Neural progenitor cell (in vitro differentiated cells): ENCODE data around the gene HLA-DQB1. TPM values are rescaled to one million over a fixed set of nuclear protein-coding genes. Genes with fewer than 3 reads are reported as not detected.

Source experiments
- DNase-seq: peaks from one replicate; pipeline ENCODE4 v3.0.0-alpha.2; 2016; ENCODE audit warnings: low spot score
- H2AFZ ChIP-seq: fragments of 200-600 bp; sonication (generic); replicated peaks from 2 replicates; pipeline ENCODE4 v1.6.1; 2016; ENCODE audit warnings: antibody characterized with exemption
- H3F3A ChIP-seq: fragments of 200-600 bp; sonication (generic); 2 replicates; pipeline ENCODE4 v1.6.1; 2016; ENCODE audit warnings: antibody characterized with exemption, low read depth
- H3K27ac ChIP-seq: fragments of 200-600 bp; sonication (generic); 2 replicates; pipeline ENCODE4 v1.5.1; 2016; ENCODE audit warnings: mild to moderate bottlenecking
- H3K27me3 ChIP-seq: fragments of 200-600 bp; sonication (generic); 2 replicates; pipeline ENCODE4 v1.6.1; 2016; ENCODE audit warnings: mild to moderate bottlenecking, moderate library complexity
- H3K36me3 ChIP-seq: fragments of 200-600 bp; sonication (generic); 2 replicates; pipeline ENCODE4 v1.5.1; 2016
- H3K4me1 ChIP-seq: fragments of 200-600 bp; sonication (generic); 2 replicates; pipeline ENCODE4 v1.6.1; 2016; ENCODE audit warnings: mixed run types
- H3K4me2 ChIP-seq: fragments of 200-600 bp; sonication (generic); 2 replicates; pipeline ENCODE4 v1.6.1; 2016
- H3K4me3 ChIP-seq: fragments of 200-600 bp; sonication (generic); 2 replicates; pipeline ENCODE4 v1.5.1; 2016
- H3K79me2 ChIP-seq: fragments of 200-600 bp; sonication (generic); 2 replicates; pipeline ENCODE4 v1.6.1; 2016; ENCODE audit warnings: low read depth
- H3K9ac ChIP-seq: fragments of 200-600 bp; sonication (generic); 2 replicates; pipeline ENCODE4 v1.6.1; 2016
- H3K9me3 ChIP-seq: fragments of 200-600 bp; sonication (generic); 2 replicates; pipeline ENCODE4 v1.5.1; 2016; ENCODE audit warnings: low read depth
- H4K20me1 ChIP-seq: fragments of 200-600 bp; sonication (generic); 2 replicates; pipeline ENCODE4 v1.6.1; 2016; ENCODE audit warnings: low read depth
- H3K27ac Mint-ChIP-seq: 3 replicates; pipeline ENCODE4 v1.8.0; 2021; ENCODE audit warnings: mixed read lengths
- H3K27me3 Mint-ChIP-seq: 2 replicates; pipeline ENCODE4 v1.8.0; 2022; ENCODE audit warnings: low read depth, mild to moderate bottlenecking, inconsistent platforms, moderate library complexity, mixed read lengths; ENCODE audit not compliant: insufficient read depth
- H3K36me3 Mint-ChIP-seq: 3 replicates; pipeline ENCODE4 v1.8.0; 2021; ENCODE audit warnings: mixed read lengths
- H3K4me1 Mint-ChIP-seq: 3 replicates; pipeline ENCODE4 v1.8.0; 2021; ENCODE audit warnings: mixed read lengths
- H3K4me3 Mint-ChIP-seq: 3 replicates; pipeline ENCODE4 v1.8.0; 2021; ENCODE audit warnings: mild to moderate bottlenecking, moderate library complexity, mixed read lengths
- H3K9me3 Mint-ChIP-seq: 3 replicates; pipeline ENCODE4 v1.8.0; 2020; ENCODE audit warnings: mixed read lengths
- EZH2 ChIP-seq: fragments of 200-600 bp; sonication (generic); IDR thresholded peaks from 2 replicates; pipeline ENCODE4 v1.6.1; 2017; ENCODE audit warnings: antibody characterized with exemption, mild to moderate bottlenecking, moderate library complexity
- EZH2phosphoT487 ChIP-seq: fragments of 200-600 bp; sonication (generic); IDR thresholded peaks from 2 replicates; pipeline ENCODE4 v1.6.1; 2017; ENCODE audit warnings: antibody characterized with exemption
- total RNA-seq: library from RNA; depleted of rRNA; stranded (reverse); fragments of >200 nt; gene quantifications from 2 replicates; pipeline ENCODE4 v1.2.3, GENCODE V29; 2015; ENCODE audit warnings: low replicate concordance
- TF ChIP-seq, protein P1 (sequence below): fragments of 200-600 bp; sonication (generic); IDR thresholded peaks from 2 replicates; pipeline ENCODE4 v1.5.1; 2017; ENCODE audit warnings: antibody characterized with exemption, mild to moderate bottlenecking

Gene HLA-DQB1
- total RNA-seq, 1 donor from 2014 or later = 4.7 TPM

DNA sequence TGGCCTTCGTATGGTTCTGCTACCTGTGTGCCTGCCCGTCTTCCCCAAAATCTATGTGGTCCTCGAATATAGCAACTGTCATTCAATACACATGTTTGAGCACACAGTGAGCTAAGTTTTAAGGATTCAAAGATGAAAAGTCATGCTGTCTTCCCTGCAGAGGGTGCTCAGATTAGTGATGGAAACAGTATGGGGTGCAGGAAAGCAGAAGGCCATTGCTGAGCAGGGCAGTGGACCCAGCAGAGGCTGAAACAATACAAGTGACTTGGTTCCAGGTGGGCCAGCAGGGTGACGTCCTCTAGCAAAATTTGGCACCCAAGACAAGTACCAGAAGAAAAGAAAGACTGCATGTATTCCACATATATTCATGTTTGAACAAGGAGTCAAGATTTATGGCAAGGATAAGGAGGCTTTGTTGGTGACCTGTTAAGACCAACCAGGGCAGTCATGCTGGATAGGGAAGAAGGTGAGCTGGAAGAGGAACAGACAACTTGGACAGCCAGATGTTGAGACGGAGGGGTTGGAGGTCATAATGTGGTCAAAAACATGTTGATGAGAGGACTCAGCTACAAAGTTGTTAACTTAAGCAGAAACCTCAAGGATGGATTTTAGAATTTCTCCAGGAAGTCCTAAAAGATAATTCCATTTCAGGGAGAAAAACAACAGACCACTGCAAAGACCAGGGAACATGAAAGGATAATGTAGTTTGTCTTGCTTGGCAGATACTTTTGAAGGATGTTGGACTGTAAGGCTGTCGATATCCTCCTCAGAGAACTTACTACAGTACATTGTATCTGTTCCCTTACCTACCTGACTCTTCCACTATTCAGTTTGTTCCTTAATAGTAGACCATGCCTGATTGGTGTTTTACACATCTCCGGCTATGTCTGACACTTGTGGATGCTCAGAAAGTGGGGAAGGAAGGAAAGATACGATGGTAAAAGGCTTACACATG lies 26.7 kb downstream of the HLA-DQB1 start:
- H3K9me3 ChIP-seq = no peaks in the 10 kb centered on the region
- Mint-ChIP-seq H3K9me3 (no peaks in the 10 kb centered on the region), H3K4me3 (no peak overlapping the region), H3K27me3 (peaks cover 2% of the 10 kb centered on the region), H3K36me3 (no peaks in the 10 kb centered on the region), H3K27ac (no peak overlapping the region), H3K4me1 (peaks cover 8% of the 10 kb centered on the region)
- H3K27ac ChIP-seq = no peak overlapping the region
- no peak for DNase-seq
- H3K27me3 ChIP-seq = no peaks in the 10 kb centered on the region
- TF ChIP-seq EZH2phosphoT487 = no peak
- TF ChIP-seq EZH2 = no peak
- TF ChIP-seq, protein P1, sequence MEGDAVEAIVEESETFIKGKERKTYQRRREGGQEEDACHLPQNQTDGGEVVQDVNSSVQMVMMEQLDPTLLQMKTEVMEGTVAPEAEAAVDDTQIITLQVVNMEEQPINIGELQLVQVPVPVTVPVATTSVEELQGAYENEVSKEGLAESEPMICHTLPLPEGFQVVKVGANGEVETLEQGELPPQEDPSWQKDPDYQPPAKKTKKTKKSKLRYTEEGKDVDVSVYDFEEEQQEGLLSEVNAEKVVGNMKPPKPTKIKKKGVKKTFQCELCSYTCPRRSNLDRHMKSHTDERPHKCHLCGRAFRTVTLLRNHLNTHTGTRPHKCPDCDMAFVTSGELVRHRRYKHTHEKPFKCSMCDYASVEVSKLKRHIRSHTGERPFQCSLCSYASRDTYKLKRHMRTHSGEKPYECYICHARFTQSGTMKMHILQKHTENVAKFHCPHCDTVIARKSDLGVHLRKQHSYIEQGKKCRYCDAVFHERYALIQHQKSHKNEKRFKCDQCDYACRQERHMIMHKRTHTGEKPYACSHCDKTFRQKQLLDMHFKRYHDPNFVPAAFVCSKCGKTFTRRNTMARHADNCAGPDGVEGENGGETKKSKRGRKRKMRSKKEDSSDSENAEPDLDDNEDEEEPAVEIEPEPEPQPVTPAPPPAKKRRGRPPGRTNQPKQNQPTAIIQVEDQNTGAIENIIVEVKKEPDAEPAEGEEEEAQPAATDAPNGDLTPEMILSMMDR = no peak
- H3K9ac ChIP-seq = no peak overlapping the region
- no peaks in the 10 kb centered on the region for H3F3A ChIP-seq
- H3K4me1 ChIP-seq = no peaks in the 10 kb centered on the region
- no peak overlapping the region for H2AFZ ChIP-seq
- no peak overlapping the region for H3K4me3 ChIP-seq
- no peaks in the 10 kb centered on the region for H3K79me2 ChIP-seq
- no peaks in the 10 kb centered on the region for H3K36me3 ChIP-seq
- no peaks in the 10 kb centered on the region for H4K20me1 ChIP-seq
- H3K4me2 ChIP-seq = no peak overlapping the region

DNA sequence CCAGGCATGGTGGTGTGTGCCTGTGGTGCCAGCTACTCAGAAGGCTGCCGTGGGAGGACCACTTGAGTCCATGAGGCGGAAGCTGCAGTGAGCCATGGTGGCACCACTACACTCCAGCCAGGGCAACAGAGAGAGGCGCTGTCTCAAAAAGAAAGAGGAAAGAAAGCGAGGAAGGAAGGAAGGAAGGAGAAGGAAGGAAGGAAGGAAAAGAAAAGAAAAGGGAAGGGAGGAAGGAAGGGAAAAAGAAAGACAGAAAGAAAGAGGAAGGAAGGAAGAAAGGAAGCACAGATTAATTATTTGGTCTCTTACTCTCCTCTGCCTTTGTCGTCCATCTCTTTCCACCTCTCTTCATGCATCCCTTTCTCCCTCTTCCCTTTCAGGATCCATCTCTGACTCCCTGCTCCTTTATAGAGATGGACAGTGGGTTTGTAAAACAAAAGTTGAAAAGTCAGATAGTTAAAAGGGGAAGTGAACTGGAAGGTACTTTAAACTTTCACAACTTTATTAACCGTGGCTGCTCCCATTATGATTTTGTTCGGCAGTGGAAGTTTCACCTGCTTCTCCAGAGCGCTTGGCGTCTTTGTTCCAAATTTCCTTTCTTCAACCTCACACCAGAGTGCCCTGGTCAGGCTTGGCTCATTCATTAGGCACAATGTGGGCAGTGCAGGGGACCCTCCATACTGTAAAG lies 27.8 kb downstream of the HLA-DQB1 start:
- Mint-ChIP-seq H3K27me3 (peaks cover 3% of the 10 kb centered on the region), H3K4me3 (peak overlapping the region; percentile 61), H3K4me1 (peaks cover 8% of the 10 kb centered on the region), H3K36me3 (no peaks in the 10 kb centered on the region), H3K9me3 (no peaks in the 10 kb centered on the region), H3K27ac (no peak overlapping the region)
- Histone ChIP-seq H3K9me3 (no peaks in the 10 kb centered on the region), H3K9ac (no peak overlapping the region), H4K20me1 (no peaks in the 10 kb centered on the region), H2AFZ (no peak overlapping the region), H3K79me2 (no peaks in the 10 kb centered on the region), H3K4me1 (no peaks in the 10 kb centered on the region), H3K4me3 (no peak overlapping the region), H3K27ac (no peak overlapping the region), H3K4me2 (no peak overlapping the region), H3F3A (no peaks in the 10 kb centered on the region), H3K36me3 (no peaks in the 10 kb centered on the region), H3K27me3 (no peaks in the 10 kb centered on the region)
- DNase-seq = no peak
- TF ChIP-seq EZH2 = no peak
- TF ChIP-seq, protein P1 = no peak
- TF ChIP-seq EZH2phosphoT487 = no peak

DNA sequence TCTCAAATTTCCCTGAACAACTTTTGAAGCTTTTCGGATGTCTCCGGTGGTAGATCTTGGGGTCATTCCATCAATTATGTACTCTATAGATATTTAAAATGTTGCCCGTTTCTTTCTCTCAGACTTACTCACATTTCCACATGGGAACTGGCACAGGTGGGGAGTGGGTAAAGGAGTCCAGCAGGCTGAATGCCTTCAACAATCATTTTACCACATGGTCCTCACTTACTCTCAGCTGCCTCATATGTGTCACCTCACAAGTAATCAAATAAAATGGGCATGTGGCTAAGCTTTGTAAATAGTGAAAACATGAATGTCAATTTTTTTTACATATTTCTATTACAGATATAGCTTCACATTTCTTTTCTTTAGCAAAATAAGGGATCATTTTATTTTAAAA lies 28.6 kb downstream of the HLA-DQB1 start:
- no peaks in the 10 kb centered on the region for H3K36me3 ChIP-seq
- DNase-seq = no peak

More for the DNA sequence above, 28.6 kb downstream of the HLA-DQB1 start:
- H3K9me3 Mint-ChIP-seq = no peaks in the 10 kb centered on the region
- no peaks in the 10 kb centered on the region for H4K20me1 ChIP-seq
- H3K27ac ChIP-seq = no peak overlapping the region
- peaks cover 3% of the 10 kb centered on the region for H3K27me3 Mint-ChIP-seq
- H3K4me1 ChIP-seq = no peaks in the 10 kb centered on the region
- peaks cover 8% of the 10 kb centered on the region for H3K4me1 Mint-ChIP-seq
- TF ChIP-seq, protein P1 = no peak
- TF ChIP-seq EZH2 (no peak), EZH2phosphoT487 (no peak)
- H3K27me3 ChIP-seq = no peaks in the 10 kb centered on the region
- H2AFZ ChIP-seq = no peak overlapping the region
- H3K4me3 ChIP-seq = no peak overlapping the region
- no peak overlapping the region for H3K9ac ChIP-seq
- H3K4me3 Mint-ChIP-seq = no peak overlapping the region
- no peak overlapping the region for H3K4me2 ChIP-seq
- H3F3A ChIP-seq = no peaks in the 10 kb centered on the region
- H3K36me3 Mint-ChIP-seq = no peaks in the 10 kb centered on the region
- H3K9me3 ChIP-seq = no peaks in the 10 kb centered on the region
- no peaks in the 10 kb centered on the region for H3K79me2 ChIP-seq
- H3K27ac Mint-ChIP-seq = no peak overlapping the region
